HG03139 (cell line): ENCODE measurements around the gene OR13C8.
A peak's percentile ranks its signal among the peaks of the same experiment; 100 is the strongest.
"Not testable (repeated sequence)": the region's sequence is repeated elsewhere in the genome, so short reads cannot be mapped to it uniquely, and the experiment has no call there.

ENCODE experiments used
- ATAC-seq: cut with Tn5 transposase; IDR thresholded peaks from one replicate; pipeline ENCODE4 v1.9.1; 2021; ENCODE audit not compliant: unreplicated experiment

Gene OR13C8, protein sequence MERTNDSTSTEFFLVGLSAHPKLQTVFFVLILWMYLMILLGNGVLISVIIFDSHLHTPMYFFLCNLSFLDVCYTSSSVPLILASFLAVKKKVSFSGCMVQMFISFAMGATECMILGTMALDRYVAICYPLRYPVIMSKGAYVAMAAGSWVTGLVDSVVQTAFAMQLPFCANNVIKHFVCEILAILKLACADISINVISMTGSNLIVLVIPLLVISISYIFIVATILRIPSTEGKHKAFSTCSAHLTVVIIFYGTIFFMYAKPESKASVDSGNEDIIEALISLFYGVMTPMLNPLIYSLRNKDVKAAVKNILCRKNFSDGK

DNA sequence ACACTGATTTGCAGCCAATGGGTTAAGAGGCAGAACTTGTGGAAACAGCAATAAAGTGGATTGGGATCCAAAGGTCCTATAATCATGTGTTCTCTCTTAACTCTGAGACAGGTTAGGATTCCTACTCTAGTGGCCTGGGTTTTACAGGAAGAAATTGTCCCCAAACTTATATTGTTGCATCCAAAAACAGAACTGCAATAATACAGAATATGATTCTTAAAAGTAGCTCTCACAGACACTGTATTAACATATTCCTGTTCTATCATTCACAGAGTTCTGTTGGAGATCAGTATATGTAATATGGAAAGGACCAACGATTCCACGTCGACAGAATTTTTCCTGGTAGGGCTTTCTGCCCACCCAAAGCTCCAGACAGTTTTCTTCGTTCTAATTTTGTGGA lies at the start of gene OR13C8:
Gene OR13C8 (plus strand): TSS at position 301 of the 400 bp plus-strand sequence. CDS start 0 bp downstream, at position 301.
- ATAC-seq: no peak

GRCh38 chr9:104520241-104520640 lies 48.7 kb upstream of the OR13C8 start:
- ATAC-seq: not testable (repeated sequence)

DNA sequence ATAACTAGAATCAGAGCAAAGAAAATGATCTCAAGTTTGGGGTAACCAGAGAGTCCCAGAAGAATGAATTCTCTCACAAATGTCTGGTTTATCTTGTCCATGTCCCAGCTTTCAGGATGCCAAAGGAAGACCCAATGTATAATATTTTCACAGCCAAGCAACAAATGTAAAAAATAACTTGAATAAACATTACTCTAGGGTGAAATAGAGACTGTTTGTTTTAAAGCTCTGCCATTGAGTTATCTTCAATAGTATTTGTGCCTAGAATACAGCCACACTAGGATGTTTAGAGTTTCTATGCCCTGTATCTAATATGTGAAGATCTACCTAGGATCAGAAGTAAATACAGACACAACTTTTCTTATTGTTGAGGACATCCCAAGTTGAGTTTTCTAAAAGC lies 41.9 kb upstream of the OR13C8 start, which contains the start of gene OR13C4:
Gene OR13C4 (minus strand): TSS at position 101 of the 400 bp plus-strand sequence. CDS start 0 bp downstream, at position 101.
- no peak for ATAC-seq

- ATAC-seq: no peak
These were observed 32.2 kb upstream of the OR13C8 start, which contains the start of gene OR13C3 for GRCh38 chr9:104536756-104537155. OR13C3 (minus strand) TSS chr9:104536856; CDS start chr9:104536723, 133 bp downstream.

DNA sequence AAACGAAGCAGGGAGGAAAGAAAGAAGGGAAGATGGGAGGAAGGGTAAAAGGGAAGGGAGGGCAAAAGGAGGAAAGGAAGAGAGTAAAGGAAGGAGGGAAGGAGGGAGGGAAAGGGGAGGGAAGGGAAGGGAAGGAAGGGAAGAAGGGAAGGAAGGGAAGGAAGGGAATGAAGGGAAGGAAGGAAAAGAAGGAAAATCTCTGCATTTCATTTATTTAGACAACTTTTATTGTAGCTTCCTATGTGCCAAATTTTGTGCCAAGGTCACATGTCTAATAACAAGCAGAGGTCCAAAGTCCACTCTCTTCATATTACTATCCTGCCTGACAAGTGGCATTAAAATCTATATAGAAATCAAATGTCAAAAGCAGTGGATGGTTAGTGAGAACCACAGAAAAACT lies 29.7 kb upstream of the OR13C8 start:
- no peak for ATAC-seq

DNA sequence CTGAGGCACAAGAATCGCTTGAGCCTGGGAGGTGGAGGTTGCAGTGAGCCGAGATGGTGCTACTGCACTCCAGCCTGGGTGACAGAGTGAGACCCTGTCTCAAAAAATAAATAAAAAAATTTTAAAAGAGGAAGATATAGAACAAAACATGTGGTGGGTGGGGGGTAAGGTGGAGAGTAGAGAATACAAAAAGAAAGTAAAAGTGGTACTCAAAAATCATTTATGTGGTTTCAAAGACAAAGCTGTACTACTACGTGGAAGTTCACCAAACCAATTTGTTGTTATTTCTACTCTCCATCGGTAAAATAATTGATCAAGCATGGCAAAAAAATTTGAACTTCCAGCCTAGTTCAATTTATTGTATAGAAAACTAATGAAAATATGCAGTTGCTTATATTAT lies 24.3 kb upstream of the OR13C8 start:
- no peak for ATAC-seq

GRCh38 chr9:104553261-104553660 lies 15.7 kb upstream of the OR13C8 start:
- ATAC-seq: no peak

- no peak for ATAC-seq
These were observed 13.4 kb upstream of the OR13C8 start for GRCh38 chr9:104555521-104555920.

DNA sequence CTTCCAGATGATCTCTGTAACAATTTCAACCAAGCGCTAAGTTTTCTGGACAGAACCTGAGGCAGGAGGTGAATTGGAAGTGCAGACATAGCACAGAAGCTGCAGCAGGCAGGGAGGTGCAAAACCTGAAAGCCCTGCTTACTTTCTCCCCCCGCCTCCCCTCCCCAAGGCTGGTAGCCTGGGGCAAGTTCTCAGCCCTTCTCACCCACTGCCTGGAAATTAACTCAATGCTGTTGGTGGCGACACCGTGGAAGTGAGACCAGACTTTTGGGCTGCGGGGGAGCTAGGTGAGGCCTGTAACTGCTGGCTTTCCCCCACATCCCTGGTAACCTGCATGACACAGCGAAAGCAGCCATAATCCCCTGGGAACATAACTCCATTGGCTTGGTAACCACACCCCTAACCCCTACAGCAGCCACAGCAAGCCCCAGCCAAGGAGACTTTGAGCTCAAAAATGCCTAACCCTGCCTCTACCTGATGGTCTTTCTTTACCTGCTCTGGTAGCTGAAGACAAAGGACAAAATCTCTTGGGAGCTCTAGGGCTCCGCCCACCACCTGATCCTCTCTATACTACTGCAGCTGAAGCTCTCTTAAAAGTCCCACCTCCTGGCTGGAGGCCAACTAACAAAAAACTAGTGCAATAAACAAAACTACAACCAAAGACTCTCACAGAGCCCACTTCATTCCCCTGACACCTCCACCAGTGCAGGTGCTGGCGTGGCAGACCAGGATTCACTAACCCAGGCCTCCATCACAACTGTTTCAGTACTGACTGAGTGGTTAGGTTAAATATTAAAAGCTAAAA lies 11.9 kb upstream of the OR13C8 start:
- ATAC-seq: no peak

GRCh38 chr9:104564358-104564757 lies 4.6 kb upstream of the OR13C8 start:
- ATAC-seq: no peak

DNA sequence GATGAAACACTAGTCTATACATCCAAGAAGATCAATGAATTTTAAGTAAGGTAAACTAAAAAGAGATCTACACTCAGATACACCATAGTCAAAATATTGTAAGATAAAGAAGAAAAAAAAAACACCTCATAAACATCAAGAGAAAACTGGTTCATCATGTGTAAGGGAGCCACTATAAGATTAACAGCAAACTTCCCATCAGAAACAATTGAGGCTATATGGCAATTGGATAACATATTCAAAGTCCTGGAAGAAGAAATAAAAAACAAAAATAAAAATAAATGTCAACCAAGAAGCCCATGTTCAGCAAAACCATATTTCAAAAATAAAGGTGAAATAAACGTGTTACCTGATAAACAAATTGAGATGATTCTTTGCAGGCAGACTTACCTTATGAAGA lies 3.6 kb downstream of the OR13C8 start:
- ATAC-seq: no peak

GRCh38 chr9:104575456-104575855 lies 6.5 kb downstream of the OR13C8 start:
- ATAC-seq: no peak

- ATAC-seq: no peak
These were observed 8.3 kb downstream of the OR13C8 start for GRCh38 chr9:104577263-104577662.

- no peak for ATAC-seq
These were observed 11.6 kb downstream of the OR13C8 start for GRCh38 chr9:104580562-104580961.

DNA sequence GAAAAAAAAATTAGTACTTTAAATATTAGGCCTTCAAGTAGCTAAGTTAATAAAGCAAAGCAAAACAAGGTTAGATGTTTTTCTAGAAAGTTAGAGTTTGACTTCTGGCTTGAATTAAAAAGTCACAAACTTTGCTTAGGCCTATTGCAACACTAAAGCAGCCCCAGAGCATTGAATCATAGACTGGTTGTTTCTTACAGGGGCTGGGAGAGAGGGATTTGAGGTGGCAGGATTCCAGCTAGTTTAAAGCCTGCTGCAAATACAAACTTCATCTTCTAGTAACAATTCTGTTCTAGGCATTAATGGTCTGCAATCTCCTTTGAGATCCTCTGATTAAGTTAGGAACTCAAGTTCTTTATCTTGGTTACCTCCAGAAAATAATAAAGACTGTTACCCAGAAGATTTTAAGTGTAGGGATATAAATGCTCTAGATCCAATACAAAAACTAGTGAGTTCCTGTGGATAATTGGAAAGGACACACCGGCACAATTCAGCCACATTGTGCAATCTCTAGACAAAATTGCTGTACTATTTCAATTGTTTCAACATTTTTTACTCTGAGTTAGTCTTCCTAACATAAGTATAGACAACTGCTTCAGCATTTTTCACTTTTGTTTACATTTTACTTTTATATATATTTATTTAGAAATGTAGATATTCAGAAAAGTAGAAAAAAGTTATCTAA lies 17.7 kb downstream of the OR13C8 start:
- ATAC-seq: no peak

GRCh38 chr9:104589626-104590025 lies 20.7 kb downstream of the OR13C8 start:
- ATAC-seq: no peak

- not testable (repeated sequence) for ATAC-seq
These were observed 29.8 kb downstream of the OR13C8 start for GRCh38 chr9:104598749-104599148.

DNA sequence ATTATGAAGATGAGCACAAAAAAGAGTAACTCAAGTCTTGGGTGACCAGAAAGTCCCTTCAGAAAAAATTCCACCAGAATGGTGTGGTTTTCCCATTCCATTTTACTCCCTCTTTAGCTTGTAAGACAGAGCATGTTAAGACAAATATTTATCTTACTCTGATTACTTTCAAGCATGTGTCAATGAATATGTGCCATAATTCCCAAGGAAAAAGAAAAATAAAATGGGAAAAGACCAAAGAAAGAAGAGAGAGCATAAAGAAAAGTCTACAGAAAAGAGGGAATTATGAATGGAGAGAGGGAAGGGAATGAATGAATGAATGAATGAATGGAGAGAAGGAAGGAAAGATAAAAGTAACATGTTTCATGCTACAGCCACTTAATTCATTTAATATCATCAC lies 30.3 kb downstream of the OR13C8 start, which contains the start of gene OR13C5:
Gene OR13C5 (minus strand): TSS at position 101 of the 400 bp plus-strand sequence. CDS start 0 bp downstream, at position 101.
- not testable (repeated sequence) for ATAC-seq

DNA sequence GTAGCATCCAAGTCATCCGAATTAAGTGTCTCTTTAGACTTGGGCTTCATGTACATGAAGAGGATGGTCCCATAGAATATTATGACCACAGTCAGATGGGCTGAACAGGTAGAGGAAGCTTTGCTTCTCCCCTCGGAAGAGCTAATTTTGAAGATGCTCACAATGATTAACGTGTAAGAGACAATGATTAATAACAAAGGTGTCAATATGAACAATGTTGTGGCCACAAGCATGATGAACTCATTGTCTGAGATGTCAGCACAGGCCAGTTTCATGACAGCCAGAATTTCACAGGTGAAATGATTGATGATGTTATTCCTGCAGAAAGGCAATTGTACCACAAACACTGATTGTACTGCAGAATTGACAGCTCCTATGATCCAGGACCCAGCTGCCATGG lies 35.8 kb downstream of the OR13C8 start:
- peak; percentile 55 for ATAC-seq

GRCh38 chr9:104605527-104605926 lies 36.6 kb downstream of the OR13C8 start, which contains the start of gene OR13C2:
OR13C2 (minus strand) TSS chr9:104605627; CDS start chr9:104605627, 0 bp downstream.
- ATAC-seq: not testable (repeated sequence)

- no peak for ATAC-seq
These were observed 37.2 kb downstream of the OR13C8 start for GRCh38 chr9:104606152-104606551.
